Stimulated activated naive CD4-positive, alpha-beta T cell (primary cell): ENCODE results near the gene KCTD8.

Source experiments
- DNase-seq, 6 experiments: peaks; one replicate each; lab custom pipeline; 2025; lab: John Stamatoyannopoulos, UW

KCTD8 gene

DNA sequence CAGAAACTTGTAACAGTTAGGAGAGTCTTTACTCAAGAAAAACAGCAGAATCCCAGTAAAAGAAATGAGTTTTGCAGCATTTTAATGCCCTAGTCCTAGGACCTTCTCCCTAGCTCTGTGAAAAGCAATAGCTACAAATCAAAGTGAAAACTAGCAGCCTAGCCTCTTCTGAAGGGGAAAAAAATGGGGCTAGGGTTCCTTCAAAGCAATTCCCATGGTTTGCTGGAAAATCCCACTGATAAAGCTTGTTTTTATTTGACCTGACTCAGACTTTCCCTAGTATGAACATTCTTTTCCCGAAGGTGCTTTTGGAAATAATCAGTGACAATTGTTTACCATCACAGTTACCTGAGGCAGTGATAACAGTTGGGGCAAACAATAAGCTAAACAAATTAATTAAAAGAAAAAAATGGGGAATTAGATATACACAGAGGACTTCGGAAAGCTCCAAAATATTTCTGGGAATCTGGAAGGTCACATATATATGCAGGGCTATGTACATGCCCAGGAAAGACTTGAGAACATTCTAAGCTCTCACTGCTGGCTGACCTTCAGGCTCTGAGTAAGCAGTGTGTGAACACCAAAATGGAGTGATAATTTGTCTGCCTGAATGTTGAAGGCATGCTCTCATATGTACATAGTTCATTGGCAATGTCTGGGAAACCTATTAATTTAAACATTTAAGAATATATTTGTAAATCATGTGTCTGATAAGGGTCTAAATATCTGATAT, 285.9 kb downstream of the KCTD8 start:
- DNase-seq = no peak

DNA sequence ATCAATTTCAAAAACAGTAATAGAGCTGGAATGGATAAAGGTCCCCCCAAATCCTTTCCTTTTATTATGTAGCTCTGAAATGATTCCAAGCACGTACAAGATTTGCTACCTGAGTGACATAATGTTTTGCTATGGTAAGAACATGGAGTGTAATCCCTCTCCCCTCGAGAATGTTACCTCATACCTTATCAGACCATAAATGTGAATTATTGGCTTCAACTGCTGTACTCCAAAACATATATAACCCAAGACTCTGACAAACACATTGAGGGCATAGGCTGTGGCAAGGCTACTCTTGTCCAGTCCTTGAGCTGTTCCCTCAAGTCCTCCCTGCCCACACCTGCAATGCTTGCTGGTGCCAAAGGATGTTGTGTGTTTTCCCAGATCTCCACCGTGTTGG, 286.9 kb downstream of the KCTD8 start:
- DNase-seq = no peak

DNA sequence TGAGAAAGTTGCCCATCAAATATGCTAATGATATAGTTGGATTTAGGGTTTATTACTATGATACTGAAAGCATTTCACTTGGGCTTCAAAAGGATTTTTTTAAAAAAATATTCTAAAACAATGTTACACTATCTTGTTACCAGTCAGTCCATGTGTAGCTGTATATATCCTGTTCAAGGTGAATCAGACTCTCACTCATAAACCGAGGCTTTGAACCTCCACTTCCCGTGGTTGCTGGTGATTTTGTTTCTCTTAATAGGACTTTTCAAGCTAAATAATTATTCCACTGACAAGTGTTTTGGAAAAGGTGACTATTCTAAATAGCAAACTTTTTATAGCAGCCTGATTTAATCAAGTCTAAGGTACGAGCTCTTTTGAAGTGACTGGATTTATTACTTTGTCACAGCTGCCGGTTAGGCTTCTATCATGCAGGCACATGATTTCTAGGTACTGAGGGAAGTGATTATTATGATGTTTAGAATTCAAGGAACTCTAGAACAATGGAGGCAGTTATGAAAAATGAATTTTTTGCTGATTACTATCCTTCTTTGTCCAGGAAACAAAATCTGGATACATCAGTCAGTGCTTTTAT, 287.7 kb downstream of the KCTD8 start:
- no peak for DNase-seq

DNA sequence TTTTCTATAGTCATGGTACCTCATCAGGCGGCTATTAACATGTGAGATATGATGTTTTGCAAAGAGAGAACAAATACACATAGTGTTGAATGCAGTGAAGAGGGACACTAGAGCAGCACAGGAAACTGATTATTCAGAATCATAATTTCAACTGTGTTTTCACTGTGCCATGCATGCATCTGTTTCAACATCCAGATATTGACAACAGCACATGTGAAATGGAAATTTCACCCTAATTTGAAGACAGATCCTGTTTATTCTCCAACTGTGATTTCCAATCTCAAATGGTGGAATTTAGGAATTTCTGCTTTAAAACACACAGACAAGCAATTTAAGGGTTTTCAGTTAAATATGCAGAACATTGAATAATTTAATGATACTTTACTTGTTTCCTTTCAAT, 288.6 kb downstream of the KCTD8 start:
- DNase-seq = no peak

DNA sequence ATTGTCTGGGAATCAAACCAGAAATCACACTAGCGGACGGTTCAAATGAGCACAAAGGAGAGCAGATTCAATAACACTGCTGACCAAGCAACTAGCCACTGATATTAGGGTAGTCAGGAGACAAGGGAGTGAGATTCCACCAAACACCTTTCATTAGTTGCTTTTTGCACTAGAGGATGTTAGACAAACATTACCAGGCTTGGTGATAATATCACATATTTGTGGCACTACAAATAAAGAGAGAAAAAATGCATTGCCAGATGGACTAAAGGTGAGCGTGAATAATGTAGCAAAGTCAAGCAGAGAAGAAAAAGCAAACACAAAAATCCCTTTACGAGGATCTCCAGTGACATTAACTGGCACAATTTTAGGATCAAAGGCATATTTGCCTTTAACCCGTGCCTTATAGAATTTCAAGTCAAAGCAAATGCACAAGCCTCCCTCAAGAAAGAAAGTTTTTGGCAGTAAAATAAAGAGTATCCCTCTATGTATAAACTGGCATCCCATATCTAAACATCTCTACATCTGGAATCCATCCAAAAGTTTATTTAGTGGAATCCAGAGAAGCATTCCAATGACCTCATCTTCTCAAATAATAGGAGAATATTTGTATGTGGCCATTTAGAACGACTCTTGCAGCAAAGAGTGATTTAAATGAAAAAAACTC, 290.9 kb downstream of the KCTD8 start:
- no peak for DNase-seq

DNA sequence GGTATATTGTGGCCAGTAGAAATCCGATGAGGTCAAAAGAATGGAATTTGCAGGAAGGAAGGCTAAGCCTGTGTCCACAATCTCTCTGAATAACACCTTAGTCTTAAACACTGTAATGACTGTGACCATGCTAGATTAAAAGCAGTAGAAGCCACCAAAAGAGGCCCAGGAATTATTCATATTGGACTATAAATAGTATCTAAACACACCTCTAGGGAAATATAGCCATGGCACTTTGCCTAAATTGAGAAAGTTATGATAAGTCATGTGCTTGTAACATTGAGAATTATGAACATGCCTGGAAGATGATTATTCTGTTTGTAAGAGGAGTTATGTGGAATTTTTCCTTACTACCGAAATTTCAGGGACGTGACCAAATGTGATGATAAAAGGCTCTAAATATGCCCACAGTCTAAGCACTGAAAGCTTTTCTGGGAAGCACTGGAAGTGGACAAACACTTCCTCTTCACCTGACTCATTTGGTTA, 298.5 kb downstream of the KCTD8 start:
- no peak for DNase-seq

DNA sequence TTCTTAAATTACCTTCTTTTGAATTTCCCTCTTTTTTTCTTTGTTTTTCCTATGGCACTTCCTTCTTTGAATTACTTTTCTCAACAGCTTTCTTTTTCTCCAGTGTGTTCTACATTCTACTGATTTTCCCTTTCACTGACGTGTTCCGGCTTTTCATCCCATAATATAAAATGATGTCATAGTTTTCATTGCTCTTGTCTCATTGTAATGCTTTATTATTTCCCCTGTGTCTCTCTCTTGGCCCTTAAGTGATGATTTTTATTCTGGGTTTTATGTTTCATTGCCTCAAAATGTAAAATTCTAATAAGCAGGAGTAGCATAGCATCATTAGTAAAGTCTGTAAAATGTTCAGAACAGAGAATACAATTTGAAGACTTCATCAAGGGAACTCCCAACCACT, 299.3 kb downstream of the KCTD8 start:
- DNase-seq = no peak

DNA sequence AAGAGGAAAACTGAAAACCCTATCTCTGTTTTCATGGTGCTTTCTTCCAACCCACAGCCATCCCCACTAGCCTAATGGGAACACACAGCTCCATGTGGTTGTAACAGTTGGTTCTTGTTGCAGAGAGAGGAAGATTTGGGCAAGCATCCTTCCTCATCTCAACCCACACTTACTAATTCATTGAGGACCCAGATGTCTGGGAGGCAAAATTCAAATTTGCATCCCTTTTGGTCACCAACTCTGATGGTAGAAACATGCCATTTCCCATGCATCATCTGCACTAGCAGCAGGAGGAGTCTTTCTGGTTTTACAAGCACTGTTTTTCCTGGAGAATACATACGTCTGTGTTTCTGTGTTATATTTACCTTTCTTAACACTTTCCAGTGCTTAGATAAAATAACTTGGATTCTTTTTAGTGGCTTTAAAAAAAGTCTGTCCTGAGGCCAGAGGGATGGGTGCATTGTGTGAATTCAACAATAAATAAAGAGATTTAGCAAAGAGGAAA, 301.0 kb downstream of the KCTD8 start:
- no peak for DNase-seq

DNA sequence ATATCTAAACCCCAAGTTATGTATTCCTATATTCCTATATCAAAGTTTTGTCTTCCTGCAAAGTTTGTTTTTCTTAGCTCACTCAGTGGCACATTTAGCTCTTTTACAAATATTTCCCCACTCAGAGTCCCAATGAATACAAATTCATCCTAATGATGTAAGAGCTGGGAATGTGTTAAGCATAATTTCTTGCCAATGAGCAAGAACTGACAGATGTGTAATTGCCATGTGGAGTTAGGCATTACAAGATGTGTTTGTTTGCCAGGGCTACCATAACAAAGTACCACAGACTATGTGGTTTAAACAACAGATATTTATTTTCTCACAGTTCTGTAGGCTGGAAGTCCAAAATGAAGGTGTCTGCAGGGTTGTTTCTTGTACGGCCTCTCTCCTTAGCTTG, 302.1 kb downstream of the KCTD8 start:
- DNase-seq = no peak

DNA sequence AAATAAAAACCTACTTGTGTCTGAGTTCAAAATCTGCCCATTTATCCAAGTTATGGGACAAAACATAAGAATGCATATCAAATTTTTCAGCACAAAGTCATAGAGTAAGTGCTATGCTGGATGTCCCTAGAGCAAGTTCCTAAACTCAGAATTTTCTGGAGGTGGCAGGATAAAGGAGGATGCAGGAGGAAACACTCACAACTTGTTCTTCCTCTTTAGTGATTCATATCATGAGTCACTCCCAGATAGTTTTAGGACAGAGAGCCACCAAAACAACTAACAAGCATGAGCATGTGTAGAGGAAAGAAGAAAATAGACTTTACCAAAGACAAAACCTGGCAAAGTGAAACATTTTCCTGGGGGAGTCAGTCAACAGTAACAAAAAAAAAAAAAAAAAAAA, 302.7 kb downstream of the KCTD8 start:
- no peak for DNase-seq

DNA sequence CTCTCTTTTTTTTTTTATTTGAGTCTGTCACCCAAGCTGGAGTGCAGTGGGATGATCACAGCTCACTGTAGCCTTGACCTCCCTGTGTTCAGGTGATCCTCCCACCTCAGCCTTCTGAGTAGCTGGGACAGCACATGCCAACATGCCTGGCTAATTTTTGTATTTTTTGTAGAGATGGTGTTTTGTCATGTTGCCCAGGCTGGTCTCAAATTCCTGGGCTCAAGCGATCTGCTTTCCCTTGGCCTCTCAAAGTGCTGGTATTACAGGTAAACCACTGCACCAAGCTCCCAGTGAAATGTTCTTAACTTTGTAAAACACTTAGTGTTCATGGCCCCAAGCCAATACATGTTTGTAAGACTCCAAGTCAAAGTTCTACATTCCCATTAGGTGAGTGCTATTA, 316.1 kb downstream of the KCTD8 start:
- no peak for DNase-seq
